ENCODE measurements around the gene DTX3. TPM values are rescaled to one million over a fixed set of nuclear protein-coding genes. Genes with fewer than 3 reads are reported as not detected.

Gene DTX3
- total and polyA plus RNA-seq, 2 of the 13 experiments (the other 11 are each of a cell fraction or from before 2014, with no cell fraction given): 9.0 to 27.2 TPM

- TF ChIP-seq, protein P1, sequence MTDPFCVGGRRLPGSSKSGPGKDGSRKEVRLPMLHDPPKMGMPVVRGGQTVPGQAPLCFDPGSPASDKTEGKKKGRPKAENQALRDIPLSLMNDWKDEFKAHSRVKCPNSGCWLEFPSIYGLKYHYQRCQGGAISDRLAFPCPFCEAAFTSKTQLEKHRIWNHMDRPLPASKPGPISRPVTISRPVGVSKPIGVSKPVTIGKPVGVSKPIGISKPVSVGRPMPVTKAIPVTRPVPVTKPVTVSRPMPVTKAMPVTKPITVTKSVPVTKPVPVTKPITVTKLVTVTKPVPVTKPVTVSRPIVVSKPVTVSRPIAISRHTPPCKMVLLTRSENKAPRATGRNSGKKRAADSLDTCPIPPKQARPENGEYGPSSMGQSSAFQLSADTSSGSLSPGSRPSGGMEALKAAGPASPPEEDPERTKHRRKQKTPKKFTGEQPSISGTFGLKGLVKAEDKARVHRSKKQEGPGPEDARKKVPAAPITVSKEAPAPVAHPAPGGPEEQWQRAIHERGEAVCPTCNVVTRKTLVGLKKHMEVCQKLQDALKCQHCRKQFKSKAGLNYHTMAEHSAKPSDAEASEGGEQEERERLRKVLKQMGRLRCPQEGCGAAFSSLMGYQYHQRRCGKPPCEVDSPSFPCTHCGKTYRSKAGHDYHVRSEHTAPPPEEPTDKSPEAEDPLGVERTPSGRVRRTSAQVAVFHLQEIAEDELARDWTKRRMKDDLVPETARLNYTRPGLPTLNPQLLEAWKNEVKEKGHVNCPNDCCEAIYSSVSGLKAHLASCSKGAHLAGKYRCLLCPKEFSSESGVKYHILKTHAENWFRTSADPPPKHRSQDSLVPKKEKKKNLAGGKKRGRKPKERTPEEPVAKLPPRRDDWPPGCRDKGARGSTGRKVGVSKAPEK (CRISPR knock-in tag; IDR thresholded peaks at IDR 0.05; ENCODE audit: borderline replicate concordance): no peak
- peak; percentile 28 for TF ChIP-seq FOSL2 (CRISPR knock-in tag; IDR thresholded peaks at IDR 0.05)
- no peak for TF ChIP-seq ZKSCAN5 (CRISPR knock-in tag; IDR thresholded peaks at IDR 0.05)
- 0 out of 2 replicates have a peak, but pooled peaks have one; percentile 27 for TF ChIP-seq ZNF44 (CRISPR knock-in tag; IDR thresholded peaks at IDR 0.05)
- peak; percentile 63 to 81; a peak in 3 of 4 replicates for TF ChIP-seq HMGXB4 (CRISPR knock-in tag; IDR thresholded peaks at IDR 0.05; ENCODE audit: borderline replicate concordance in 1 of 2, low read depth in 1 of 2)
- peak; percentile 38; the same call in 1 of the 2 replicates for TF ChIP-seq PAXIP1 (CRISPR knock-in tag; conservative IDR thresholded peaks at IDR 0.05)
- no peak for TF ChIP-seq AHDC1 (CRISPR knock-in tag; IDR thresholded peaks at IDR 0.05; ENCODE audit: borderline replicate concordance)
These were observed 21.4 kb upstream of the DTX3 start (continued) for GRCh38 chr12:57583008-57583831.

All from HepG2 (cell line).